CD4-positive, alpha-beta T cell (primary cell): ENCODE data around the gene FMO2. TPM values are rescaled to one million over a fixed set of nuclear protein-coding genes. Genes with fewer than 3 reads are reported as not detected.

Source experiments
- ATAC-seq: fragments of 200-7000 bp; cut with Tn5 transposase; one replicate; pipeline ENCODE4 v1.10.0; 2022; ENCODE audit warnings: mild to moderate bottlenecking; ENCODE audit not compliant: poor library complexity
- CTCF ChIA-PET: fragments of 350-600 bp; sonication (Branson Sonifier 250); formaldehyde crosslinking; loops from one replicate; lab custom pipeline; 2021; ENCODE audit warnings: antibody characterized with exemption, inconsistent platforms; lab: Charles Lee
- POLR2A ChIA-PET: fragments of 350-600 bp; sonication (Branson Sonifier 250); formaldehyde crosslinking; loops from one replicate; lab custom pipeline; 2021; ENCODE audit warnings: antibody characterized with exemption, inconsistent platforms; lab: Charles Lee
- DNase-seq, 14 experiments: peaks; one replicate each; pipeline ENCODE4 v3.0.0-alpha.2; 2013 to 2020; ENCODE audit warnings: mixed read lengths in 2 of 14
- H3K27ac ChIP-seq, 2 donors: one replicate each; pipeline versions ENCODE4 v1.5.1 to v1.7.0; 2013; ENCODE audit warnings: low read length in 2 of 2, low read depth in 1 of 2, mild to moderate bottlenecking in 1 of 2
- H3K27me3 ChIP-seq, 2 experiments: 1 replicate in 1 of 2; 2 replicates in 1 of 2; pipeline versions ENCODE4 v1.6.1 to v1.7.0; 2013; ENCODE audit warnings: low read length in 2 of 2, control low read depth in 1 of 2, mild to moderate bottlenecking in 1 of 2, moderate library complexity in 1 of 2; ENCODE audit not compliant: insufficient read depth in 2 of 2, control insufficient read depth in 1 of 2
- H3K36me3 ChIP-seq: one replicate; pipeline ENCODE4 v1.6.1; 2013; ENCODE audit warnings: low read length, control low read depth; ENCODE audit not compliant: insufficient read depth
- H3K4me1 ChIP-seq: one replicate; pipeline ENCODE4 v1.6.1; 2013; ENCODE audit warnings: low read length, control low read depth; ENCODE audit not compliant: insufficient read depth
- H3K4me3 ChIP-seq: one replicate; pipeline ENCODE4 v1.5.1; 2013; ENCODE audit warnings: mild to moderate bottlenecking, low read length, moderate library complexity
- H3K9me3 ChIP-seq, 2 experiments: 1 replicate in 1 of 2; 2 replicates in 1 of 2; pipeline versions ENCODE4 v1.6.1 to v1.7.0; 2013; ENCODE audit warnings: low read length in 2 of 2, mild to moderate bottlenecking in 2 of 2, control low read depth in 1 of 2, moderate library complexity in 1 of 2; ENCODE audit not compliant: control insufficient read depth in 1 of 2, insufficient read depth in 1 of 2
- H3K27ac Mint-ChIP-seq: one replicate; pipeline ENCODE4 v1.8.0; 2020; ENCODE audit warnings: mixed read lengths
- H3K27me3 Mint-ChIP-seq: one replicate; pipeline ENCODE4 v1.8.0; 2021; ENCODE audit warnings: mixed read lengths
- H3K36me3 Mint-ChIP-seq: one replicate; pipeline ENCODE4 v1.8.0; 2021; ENCODE audit warnings: low read depth, mixed read lengths
- H3K4me1 Mint-ChIP-seq: one replicate; pipeline ENCODE4 v1.8.0; 2021; ENCODE audit warnings: low read depth, mixed read lengths
- H3K4me3 Mint-ChIP-seq: one replicate; pipeline ENCODE4 v1.8.0; 2020; ENCODE audit warnings: mild to moderate bottlenecking, mixed read lengths
- H3K9me3 Mint-ChIP-seq: one replicate; pipeline ENCODE4 v1.8.0; 2020; ENCODE audit warnings: mixed read lengths
- intact Hi-C, 2 experiments: fragments of 100-400 bp; cut with DNase I in 1 of 2; cut with micrococcal nuclease in 1 of 2; formaldehyde crosslinking; loops; one replicate each; pipeline versions ENCODE4 v1.15.1 to v1.9.0; 2023 to 2025; cut with DNase I, micrococcal nuclease
- total RNA-seq, 174 experiments: library from RNA in 2 of 174; stranded (reverse) in 2 of 174; gene quantifications; one replicate each; pipeline ENCODE4 v1.2.3 and lab custom pipeline; 2021 to 2026
- TF ChIP-seq, protein P1 (sequence below): fragments of 200-600 bp; IDR thresholded peaks from one replicate; pipeline ENCODE4 v1.8.0; 2022; ENCODE audit warnings: antibody characterized with exemption, mild to moderate bottlenecking

The FMO2 gene
- total RNA-seq, 2 experiments from 2014 or later: not detected

DNA sequence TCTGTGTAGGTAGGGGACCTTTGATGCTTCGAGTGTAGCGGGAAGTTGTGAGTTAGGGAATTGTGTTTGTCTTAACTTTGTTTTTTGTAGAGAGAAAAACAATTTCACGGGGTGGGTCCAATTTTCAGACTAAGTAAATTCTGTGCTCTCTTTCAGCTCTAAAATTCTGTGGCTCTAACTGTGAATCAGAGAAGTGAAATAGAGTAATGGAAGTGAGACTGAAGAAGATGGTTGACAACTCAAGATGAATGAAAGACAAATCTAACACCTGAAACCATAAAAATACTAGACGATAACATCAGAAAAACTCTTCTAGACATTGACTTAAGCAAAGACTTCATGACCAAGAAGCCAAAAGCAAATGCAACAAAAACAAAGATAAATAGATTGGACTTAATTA, 58.8 kb downstream of the FMO2 start:
- Histone ChIP-seq H3K4me3 (no peak overlapping the region), H3K4me1 (no peaks in the 10 kb centered on the region), H3K27me3 (peaks cover under 1 to 6% of the 10 kb centered on the region in 2 experiments), H3K9me3 (no peaks in the 10 kb centered on the region), H3K36me3 (no peaks in the 10 kb centered on the region), H3K27ac (no peak overlapping the region)
- intact Hi-C loops: no loop called here
- no peak overlapping the region for H3K4me3 Mint-ChIP-seq
- ChIA-PET CTCF (no interaction called here), POLR2A (no interaction called here)
- H3K9me3 Mint-ChIP-seq: peaks cover 10% of the 10 kb centered on the region
- H3K36me3 Mint-ChIP-seq: no peaks in the 10 kb centered on the region
- H3K27ac Mint-ChIP-seq: no peak overlapping the region
- no peaks in the 10 kb centered on the region for H3K4me1 Mint-ChIP-seq
- ATAC-seq (no peak), DNase-seq (no peak)
- peaks cover 49% of the 10 kb centered on the region for H3K27me3 Mint-ChIP-seq
- TF ChIP-seq, protein P1, sequence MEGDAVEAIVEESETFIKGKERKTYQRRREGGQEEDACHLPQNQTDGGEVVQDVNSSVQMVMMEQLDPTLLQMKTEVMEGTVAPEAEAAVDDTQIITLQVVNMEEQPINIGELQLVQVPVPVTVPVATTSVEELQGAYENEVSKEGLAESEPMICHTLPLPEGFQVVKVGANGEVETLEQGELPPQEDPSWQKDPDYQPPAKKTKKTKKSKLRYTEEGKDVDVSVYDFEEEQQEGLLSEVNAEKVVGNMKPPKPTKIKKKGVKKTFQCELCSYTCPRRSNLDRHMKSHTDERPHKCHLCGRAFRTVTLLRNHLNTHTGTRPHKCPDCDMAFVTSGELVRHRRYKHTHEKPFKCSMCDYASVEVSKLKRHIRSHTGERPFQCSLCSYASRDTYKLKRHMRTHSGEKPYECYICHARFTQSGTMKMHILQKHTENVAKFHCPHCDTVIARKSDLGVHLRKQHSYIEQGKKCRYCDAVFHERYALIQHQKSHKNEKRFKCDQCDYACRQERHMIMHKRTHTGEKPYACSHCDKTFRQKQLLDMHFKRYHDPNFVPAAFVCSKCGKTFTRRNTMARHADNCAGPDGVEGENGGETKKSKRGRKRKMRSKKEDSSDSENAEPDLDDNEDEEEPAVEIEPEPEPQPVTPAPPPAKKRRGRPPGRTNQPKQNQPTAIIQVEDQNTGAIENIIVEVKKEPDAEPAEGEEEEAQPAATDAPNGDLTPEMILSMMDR: no peak

DNA sequence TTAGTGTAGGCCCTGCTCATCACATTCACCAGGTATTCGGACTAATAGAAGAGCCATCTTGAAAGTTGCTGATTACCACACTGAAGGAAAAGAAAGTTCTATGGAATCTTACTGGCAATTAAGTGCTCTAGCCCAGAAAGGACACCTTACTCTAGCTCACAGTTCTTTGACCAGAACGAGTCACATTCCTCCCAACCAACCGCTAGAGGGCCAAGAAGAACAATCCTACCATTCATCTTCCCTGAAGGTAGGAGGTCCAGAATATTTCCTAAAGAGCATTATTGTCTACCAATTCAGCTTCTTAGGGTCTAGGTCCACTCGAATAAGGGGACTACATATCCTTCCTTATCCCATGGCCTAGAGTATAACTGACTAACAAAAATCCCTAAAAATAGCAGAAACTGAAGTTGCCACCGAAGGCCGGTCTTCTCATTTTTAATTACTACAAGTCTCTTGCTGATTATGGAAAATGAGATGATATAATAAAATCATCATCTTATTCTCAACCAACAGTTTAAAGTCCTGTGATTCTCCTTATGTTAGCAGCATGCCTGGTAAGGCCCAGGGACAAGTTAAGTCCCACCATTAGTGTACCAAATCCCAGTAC, 60.5 kb downstream of the FMO2 start:
- TF ChIP-seq, protein P1: peak; percentile 62
- CTCF ChIA-PET: interaction anchor here (2.1 kb wide), 1 partner anchor 68 kb away, joined by 16 read pairs; the partner anchor contains the start of gene FMO4
- intact Hi-C loops: loop anchor here (1.0 to 2.0 kb wide), 2 partner anchors 67 to 68 kb away; no protein-coding TSS in a partner anchor
- POLR2A ChIA-PET: interaction anchor here (1.6 kb wide), 1 partner anchor 68 kb away, joined by 9 read pairs; the partner anchor contains the start of gene FMO4
- Histone ChIP-seq H3K27me3 (peaks cover 6% of the 10 kb centered on the region in 2 experiments), H3K36me3 (no peaks in the 10 kb centered on the region), H3K9me3 (no peaks in the 10 kb centered on the region), H3K4me1 (no peaks in the 10 kb centered on the region), H3K27ac (no peak overlapping the region), H3K4me3 (no peak overlapping the region)
- H3K4me3 Mint-ChIP-seq: no peak overlapping the region
- no peaks in the 10 kb centered on the region for H3K9me3 Mint-ChIP-seq
- peak in 5 of 14 experiments; percentile 11 to 55 (median 39) for DNase-seq
- no peaks in the 10 kb centered on the region for H3K4me1 Mint-ChIP-seq
- H3K27ac Mint-ChIP-seq: no peak overlapping the region
- H3K27me3 Mint-ChIP-seq: peaks cover 53% of the 10 kb centered on the region
- no peaks in the 10 kb centered on the region for H3K36me3 Mint-ChIP-seq
- no peak for ATAC-seq

DNA sequence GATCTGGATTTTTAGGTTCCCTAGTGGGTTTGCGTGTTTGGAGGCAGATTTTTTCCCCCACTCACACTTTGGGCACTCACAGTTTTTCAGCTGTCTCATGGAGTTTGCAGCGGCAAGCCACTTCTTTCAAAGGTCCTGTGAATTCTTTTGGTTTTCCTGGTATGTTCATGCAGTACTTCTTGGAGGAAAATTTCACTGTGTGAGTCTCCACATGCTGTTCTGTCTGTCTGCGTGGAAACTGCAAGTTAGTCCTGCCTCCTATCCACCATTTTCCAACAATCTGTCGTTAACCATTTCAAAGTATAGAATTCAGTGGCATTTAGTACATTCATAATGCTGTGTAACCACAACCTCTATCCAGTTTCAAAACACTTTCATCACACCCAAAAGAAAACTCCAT, 62.4 kb downstream of the FMO2 start:
- TF ChIP-seq, protein P1: no peak
- CTCF ChIA-PET: no interaction called here
- H3K36me3 ChIP-seq: no peaks in the 10 kb centered on the region
- Mint-ChIP-seq H3K4me3 (no peak overlapping the region), H3K9me3 (no peaks in the 10 kb centered on the region), H3K27me3 (peaks cover 63% of the 10 kb centered on the region), H3K27ac (no peak overlapping the region), H3K4me1 (peaks cover 14% of the 10 kb centered on the region), H3K36me3 (no peaks in the 10 kb centered on the region)
- H3K27ac ChIP-seq: no peak overlapping the region
- peaks cover 16 to 18% of the 10 kb centered on the region in 2 experiments for H3K27me3 ChIP-seq
- H3K4me3 ChIP-seq: no peak overlapping the region
- intact Hi-C loops: loop anchor here in 1 of 2 experiments (2.0 kb wide), 1 partner anchor 65 kb away; no protein-coding TSS in a partner anchor
- ATAC-seq (no peak), DNase-seq (no peak)
- POLR2A ChIA-PET: no interaction called here
- H3K4me1 ChIP-seq: peaks cover 12% of the 10 kb centered on the region
- no peaks in the 10 kb centered on the region for H3K9me3 ChIP-seq
